CD4-positive, alpha-beta T cell treated with Interleukin-2 at 100 ng/mL for 4 hours (primary cell): Measurements from ENCODE around the gene VPS8.

ENCODE experiments used
- DNase-seq: peaks from one replicate; pipeline ENCODE4 v3.0.0-alpha.2; 2020; ENCODE audit warnings: low spot score

The VPS8 gene

DNA sequence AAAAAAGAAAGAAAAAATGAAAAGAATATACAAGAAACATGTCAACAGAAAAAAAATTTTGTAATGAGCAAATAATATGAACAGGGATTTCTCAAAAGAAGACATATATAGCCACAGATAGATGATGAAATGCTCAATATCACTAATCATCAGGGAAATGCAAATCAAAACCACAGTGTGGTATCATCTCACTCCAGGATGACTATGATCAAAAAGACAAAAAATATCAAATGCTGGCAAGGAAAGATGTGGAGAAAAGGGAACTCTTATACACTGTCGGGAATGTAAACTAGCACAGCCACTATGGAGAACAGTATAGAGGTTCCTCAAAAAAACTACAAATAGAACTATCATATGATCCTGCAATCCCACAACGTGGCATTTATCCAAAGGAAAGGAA, 246.8 kb downstream of the VPS8 start:
- DNase-seq, result no peak

DNA sequence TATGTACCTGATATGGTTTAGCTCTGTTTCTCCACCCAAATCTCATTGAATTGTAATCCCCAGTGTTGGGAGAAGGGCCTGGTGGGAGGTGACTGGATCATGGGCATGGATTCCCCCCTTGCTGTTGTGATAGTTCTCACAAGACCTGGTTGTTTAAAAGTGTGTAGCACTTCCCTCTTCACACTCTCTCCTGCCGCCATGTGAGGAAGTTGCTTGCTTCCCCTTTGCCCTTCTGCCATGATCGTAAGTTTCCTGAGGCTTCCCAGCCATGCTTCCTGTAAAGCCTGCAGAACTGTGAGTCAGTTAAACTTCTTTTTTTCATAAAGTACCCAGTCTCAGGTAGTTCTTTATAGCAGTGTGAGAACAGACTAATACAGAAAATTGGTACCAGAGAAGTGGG, 247.8 kb downstream of the VPS8 start:
- DNase-seq, result no peak

DNA sequence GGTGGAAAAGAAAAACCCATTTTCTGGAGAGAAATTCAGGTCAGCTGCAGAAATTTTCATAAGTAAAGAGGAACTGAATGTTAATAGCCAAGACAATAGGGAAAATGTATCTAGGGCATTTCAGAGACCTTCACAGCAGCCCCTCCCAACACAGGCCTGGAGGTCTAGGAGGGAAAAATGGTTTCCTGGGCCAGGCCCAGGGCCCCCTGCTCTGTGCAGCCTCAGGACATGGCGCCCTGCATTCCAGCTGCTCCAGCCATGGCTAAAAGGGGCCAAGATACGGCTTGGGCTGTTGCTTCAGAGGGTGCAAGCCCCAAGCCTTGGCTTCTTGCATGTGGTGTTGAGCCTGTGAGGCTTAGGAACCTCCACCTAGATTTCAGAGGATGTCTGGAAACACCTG, 248.7 kb downstream of the VPS8 start:
- DNase-seq, result no peak

GRCh38 chr3:185062191-185062590, 250.2 kb downstream of the VPS8 start:
- no peak for DNase-seq

- no peak for DNase-seq
Measured at GRCh38 chr3:185063431-185063830, 251.5 kb downstream of the VPS8 start.

- no peak for DNase-seq
Measured at GRCh38 chr3:185065059-185065458, 253.1 kb downstream of the VPS8 start.

- no peak for DNase-seq
Measured at GRCh38 chr3:185066251-185066650, 254.3 kb downstream of the VPS8 start.

GRCh38 chr3:185067173-185067572, 255.2 kb downstream of the VPS8 start:
- DNase-seq, result no peak

DNA sequence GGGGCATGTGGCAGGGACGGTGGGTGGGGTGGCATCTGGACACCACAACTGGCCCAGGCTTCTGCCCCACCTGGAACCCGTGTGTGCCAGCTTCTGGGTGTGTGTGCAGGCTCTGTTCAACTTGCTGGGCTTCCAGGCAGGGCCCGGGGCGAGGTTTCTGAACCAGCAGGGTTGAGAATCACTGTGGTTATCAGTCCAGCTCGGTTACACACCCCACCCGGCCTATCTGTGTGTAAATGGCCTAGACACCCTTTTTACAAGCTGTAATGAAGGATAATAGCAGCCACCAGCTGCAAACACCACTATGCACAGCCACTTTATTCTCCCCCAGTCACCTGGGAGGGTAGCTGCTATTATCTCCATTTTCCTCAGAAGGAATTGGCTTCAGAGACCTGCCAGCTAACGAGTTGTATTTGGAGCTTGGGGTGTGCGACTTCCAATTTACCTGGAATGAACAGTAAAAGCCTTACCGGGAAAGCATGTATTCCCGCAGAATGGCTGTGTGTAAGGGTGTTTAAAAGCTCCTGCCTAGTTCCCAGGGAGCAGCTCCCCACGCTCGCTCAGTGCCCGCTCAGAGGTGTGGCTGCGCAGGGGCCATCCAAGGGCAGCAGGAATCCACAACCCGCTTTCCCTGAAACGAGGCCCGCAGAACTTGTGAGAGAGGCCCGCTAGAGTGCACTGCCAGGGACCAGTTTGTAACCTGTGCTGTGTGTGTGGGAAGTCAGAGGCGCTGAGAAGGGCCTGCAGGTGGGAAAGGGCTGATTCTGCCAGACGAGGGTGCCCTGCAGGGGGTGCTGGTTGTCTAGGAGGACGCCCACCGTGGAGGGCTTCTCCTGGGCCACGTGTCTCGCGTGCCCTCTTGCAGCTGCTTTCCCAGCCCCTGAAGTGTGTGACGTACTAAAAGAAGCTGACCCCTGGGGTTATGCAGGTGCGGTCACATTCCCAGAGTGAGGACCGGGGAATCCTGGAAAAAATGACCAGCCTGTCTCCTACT, 257.4 kb downstream of the VPS8 start:
- DNase-seq, result no peak

DNA sequence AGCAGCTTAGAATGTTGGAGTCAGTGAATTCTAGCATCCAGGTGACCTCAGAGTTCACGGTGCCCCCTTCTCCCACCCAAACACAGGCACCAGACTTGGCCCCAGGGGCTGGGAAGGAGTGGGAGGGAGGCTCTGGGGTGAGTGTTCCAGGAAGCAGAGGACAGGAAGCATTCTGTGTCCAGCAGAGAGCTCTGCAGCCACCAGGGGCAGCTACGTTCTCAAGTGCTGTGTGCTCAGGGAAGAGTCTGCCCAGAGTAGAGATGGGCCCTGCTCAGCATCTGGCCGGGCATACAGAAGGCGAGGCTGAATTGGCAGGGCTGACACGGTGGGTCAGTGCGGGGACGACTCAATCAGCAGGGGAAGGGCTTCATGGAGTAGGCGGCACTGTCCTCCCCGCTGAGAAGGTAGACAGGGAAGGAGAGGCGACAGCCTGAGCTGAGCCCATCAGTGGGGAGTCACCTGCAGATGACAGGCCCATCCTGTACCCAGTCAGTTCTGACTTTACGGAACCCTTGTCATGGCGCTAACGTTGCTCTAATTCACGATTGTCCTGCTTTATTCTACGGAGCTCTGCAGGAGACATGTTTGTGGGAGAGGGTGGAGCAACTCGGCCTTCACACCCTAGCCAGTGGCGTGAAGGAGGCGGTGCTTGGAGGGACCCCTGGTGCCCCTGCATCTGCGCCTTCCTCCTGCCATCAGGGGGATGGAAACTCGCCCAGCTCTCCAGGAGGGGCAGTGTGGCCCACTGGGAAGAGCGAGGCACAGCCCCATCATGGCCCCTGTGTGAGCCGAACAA, 258.7 kb downstream of the VPS8 start:
- no peak for DNase-seq

- DNase-seq, result no peak
Measured at GRCh38 chr3:185071287-185071800, 259.4 kb downstream of the VPS8 start.

GRCh38 chr3:185075547-185075946, 263.6 kb downstream of the VPS8 start:
- no peak for DNase-seq

GRCh38 chr3:185076219-185076618, 264.3 kb downstream of the VPS8 start:
- no peak for DNase-seq

DNA sequence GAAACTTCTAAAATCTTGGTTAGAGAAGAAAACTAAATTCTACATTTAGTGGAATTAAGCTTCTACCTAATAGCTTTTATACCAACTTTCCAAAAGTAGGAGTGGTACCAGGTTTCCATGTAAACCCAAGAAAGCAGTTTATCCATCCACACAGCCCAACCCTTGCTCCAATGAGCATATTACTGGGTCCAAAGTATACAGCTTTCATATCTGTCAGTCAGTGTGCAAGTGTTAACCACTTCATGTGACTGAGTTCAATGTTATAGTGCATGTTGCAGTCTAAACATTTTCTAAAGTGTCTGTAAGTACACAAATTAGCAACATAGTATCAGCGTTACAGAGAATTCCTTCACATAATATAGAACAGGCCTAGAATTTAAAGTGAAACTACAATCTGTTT, 267.7 kb downstream of the VPS8 start:
- no peak for DNase-seq

GRCh38 chr3:185081521-185081920, 269.6 kb downstream of the VPS8 start:
- DNase-seq, result no peak

DNA sequence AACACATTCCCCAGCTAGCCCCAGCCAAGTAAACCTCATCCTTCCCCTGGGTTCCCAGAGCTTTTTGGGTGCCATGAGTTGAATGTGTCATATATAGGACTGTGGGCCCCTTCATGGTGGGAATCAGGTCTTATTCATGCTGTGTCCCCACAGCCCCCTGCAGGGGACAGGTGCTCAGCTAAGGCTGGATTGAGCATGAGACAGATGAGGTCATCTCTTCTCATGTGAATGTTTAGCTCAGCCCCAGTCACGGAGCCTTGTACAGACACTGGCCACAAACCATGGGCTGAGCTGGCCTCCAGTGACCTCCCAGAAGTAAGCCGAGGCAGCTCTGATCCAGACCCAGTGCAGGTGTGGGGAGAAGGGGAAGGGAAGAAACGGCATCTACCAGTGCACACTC, 270.2 kb downstream of the VPS8 start:
- no peak for DNase-seq

GRCh38 chr3:185082829-185083228, 270.9 kb downstream of the VPS8 start:
- no peak for DNase-seq

GRCh38 chr3:185084402-185084801, 272.4 kb downstream of the VPS8 start:
- no peak for DNase-seq

DNA sequence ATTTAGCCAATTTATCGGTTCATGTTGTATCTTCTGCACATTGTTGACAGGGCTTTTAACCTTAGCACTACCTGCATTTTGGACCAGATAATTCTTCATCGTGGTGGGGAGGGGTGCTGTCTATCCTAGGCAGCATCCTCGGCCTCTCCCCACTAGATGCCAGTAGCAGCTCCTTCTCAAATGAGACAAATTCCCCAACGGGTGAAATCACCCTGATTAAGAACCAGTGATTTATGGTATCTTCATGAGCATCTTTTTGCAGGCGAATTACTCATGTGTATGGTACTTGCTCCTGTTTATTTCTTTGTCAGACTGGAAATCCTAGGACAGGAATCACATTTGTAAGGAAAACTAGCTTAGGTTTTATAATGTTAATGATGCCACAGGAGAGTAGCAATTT, 272.9 kb downstream of the VPS8 start:
- DNase-seq, result no peak

GRCh38 chr3:185087419-185087818, 275.5 kb downstream of the VPS8 start:
- DNase-seq, result no peak

DNA sequence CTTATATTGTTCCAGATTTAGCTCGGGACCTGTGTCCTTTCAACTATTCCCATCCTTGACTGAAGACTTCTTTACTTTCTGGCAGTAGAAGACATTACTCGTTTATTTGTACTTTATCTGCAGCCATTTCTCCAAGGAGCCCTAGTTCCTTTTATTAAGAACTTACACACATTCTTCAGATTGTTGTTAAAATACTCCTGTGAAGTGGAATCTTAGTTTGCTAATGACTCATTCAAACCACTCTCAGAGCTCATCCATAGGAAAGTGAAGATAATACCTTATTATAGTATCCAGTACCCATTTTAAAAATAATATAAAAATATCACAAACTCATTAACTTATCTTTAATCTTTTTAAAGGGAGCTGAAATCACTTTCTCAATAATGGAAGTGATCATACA, 277.4 kb downstream of the VPS8 start:
- no peak for DNase-seq

DNA sequence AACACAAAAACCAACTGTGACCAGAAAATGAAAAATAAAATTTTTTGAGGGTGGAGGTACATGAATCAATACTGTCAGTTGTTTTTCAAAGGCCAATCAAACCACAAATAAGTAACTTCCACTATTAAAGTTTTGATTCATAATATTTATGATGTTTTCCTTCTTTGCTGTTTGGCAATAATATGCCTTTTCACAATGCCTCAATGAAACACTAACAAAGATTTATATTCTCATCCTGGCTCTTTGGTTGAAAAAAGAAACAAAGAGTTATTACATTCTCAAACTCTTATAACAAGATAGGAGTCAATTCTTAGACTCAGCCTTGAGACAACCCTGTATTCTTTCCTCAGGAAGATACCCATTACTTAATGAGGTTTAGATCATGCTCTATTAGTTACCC, 277.8 kb downstream of the VPS8 start:
- DNase-seq, result no peak

- no peak for DNase-seq
Measured at GRCh38 chr3:185090811-185091210, 278.8 kb downstream of the VPS8 start.
